GM19452 (cell line): Measurements from ENCODE around the gene SLC25A31.
A peak's percentile ranks its signal among the peaks of the same experiment; 100 is the strongest.

Source experiments
- ATAC-seq: cut with Tn5 transposase; IDR thresholded peaks from one replicate; pipeline ENCODE4 v1.9.1; 2021; ENCODE audit not compliant: unreplicated experiment

The SLC25A31 gene

DNA sequence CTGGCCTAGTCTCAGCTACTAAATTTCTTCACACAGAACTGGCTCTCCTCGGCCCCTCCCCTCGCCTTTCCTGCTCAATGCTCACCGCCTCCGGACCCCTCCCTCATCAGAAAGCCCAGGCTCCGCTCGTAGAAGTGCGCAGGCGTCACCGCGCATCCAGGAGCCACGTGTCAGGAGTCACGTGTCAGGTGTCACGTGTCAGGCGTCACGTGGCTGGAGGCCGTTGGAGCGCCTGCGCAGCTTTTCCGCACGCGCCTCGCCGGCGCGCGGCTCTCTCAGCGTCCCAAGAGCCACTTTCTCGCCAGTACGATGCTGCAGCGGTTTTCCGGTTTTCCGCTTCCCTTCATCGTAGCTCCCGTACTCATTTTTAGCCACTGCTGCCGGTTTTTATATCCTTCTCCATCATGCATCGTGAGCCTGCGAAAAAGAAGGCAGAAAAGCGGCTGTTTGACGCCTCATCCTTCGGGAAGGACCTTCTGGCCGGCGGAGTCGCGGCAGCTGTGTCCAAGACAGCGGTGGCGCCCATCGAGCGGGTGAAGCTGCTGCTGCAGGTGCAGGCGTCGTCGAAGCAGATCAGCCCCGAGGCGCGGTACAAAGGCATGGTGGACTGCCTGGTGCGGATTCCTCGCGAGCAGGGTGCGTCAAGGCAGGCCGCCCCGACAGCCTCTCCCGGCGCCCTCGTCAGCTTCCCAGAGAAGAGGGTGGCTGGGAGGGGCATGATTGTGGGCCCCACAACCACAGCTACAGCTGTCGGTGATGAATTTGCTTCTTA is at the start of gene SLC25A31:
SLC25A31 (plus strand) TSS at position 259 of the 772 bp plus-strand sequence; CDS start at position 405, 146 bp downstream.
- ATAC-seq: no peak

DNA sequence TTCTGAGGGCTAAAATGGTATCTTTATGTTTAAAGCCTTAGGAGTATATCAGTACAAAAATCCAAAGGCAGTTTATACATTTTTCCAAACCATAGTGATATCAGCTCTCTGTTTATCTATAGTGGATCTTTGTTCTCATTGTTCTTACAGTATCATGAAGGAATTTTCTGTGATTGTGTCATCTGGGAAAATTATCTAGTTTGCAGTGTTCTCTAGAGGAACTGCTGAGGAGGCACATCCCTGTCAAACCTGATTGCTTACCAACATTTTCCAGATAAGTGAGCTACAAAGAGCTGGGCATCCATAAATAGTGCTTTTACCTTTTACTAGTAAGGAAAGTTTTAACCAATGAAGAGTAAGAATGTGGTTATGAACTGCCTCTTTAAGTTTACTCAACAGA is 44.9 kb upstream of the SLC25A31 start:
- no peak for ATAC-seq

DNA sequence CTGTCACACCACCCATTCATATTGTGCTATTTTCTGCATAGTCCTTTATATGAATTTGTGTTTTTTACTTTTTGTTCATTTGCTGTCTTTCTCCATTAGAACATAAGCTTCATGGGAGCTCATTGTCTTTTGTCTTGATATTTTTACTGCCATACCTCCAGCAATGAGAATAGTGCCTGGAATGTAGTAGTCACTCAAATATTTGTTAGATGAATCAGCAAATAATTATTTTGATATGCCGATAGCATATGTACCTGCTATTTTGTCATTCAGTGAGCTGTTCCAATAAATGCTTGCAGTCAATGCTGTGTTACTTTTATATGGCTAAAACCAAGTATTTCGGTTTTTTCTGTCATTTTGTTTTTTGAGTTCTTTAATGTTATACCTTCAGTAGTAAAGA is 43.5 kb upstream of the SLC25A31 start:
- no peak for ATAC-seq

DNA sequence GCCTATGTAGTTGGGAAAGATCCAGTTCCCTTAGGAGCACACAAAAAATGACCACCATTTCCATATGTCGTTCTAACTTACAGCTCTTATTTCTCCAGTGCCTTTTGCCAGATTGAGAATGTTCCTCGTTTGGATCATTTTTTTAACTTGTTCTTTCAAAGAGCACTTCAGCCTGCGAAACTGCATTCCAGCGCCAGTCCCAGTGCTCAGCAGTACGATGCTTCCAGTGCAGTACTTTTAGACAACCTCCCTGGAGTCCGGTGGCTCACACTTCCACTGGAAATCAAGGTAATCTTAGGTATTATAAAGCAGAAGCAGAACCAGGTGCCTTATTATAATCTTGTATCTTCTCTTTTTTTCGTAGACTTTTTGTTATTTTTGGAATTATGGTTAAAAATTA is 42.6 kb upstream of the SLC25A31 start:
- ATAC-seq: no peak

GRCh38 chr4:127698789-127699200 is 31.4 kb upstream of the SLC25A31 start:
- peak; percentile 100 for ATAC-seq

DNA sequence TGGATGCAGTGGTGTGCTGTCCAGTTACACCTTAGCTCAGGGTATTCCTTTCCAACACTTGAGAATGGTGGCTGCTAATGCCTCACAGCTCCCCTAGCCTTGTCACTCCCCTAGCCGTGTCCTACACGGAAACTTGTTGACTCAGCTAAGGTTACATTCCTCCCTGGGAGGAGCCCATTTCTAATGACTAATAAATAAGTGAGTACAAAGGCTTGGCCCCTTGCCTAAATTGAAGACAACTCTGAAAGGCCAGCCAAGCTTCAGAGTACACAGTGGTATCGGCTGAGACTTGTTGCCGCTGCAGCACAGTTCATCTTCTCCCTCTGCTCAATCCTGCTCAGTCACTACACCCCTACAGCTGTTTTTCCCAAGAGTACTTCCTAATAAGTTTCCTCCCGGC is 21.2 kb upstream of the SLC25A31 start:
- no peak for ATAC-seq

DNA sequence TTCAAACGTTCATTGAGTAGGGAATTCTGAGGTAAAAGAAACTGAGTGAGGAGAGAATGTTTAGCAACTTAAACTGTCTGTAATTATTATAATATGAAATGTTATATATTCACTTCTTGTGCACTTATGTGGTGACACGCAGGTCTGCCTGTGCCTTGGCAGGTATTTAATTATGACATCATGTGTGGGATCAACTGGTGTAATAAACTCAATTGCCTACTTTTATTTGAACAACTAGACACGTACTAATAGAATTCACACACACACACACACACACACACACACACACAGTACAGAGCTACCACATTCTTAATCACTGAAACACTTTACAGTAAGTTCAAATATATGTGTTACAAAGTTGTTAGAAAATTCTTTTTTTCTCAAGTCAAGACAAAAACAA is 20.7 kb upstream of the SLC25A31 start:
- no peak for ATAC-seq

DNA sequence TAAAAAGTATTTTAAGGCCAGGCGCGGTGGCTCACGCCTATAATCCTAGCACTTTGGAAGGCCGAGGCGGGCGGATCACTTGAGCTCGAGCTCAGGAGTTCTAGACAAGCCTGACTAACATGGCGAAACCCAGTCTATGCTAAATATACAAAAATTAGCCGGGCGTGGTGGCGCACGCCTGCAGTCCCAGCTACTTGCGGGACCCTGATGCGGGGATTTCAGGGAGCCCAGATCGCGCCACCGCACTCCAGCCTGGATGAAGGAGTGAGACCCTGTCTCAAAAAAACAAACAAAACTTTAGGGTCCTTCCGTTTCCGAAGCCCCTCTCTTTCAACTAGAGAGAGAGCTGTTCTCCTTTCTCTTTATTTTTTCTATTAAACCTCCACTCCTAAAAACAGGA is 1.2 kb downstream of the SLC25A31 start:
- ATAC-seq: no peak

- ATAC-seq: peak; percentile 87
Measured at GRCh38 chr4:127732623-127733328, 2.6 kb downstream of the SLC25A31 start.

- ATAC-seq: no peak
Measured at GRCh38 chr4:127734976-127735375, 4.8 kb downstream of the SLC25A31 start.

DNA sequence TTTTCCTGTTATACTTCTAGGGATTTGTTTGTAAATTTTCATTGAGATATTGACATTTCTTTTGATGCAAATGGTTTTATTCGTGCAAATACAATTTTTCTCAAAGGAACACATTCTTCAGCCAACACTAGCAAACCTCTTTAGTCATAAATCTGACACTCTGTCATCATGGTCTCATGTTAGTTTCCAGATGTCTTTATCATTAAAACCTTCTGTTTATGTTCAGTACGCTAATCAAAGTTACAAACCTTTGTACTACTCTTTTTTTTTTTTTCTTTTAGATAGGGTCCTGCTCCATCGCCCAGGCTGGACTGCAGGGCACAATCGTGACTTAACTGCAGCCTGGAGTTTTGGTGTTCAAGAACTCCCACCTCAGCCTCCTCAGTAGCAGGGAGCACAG is 7.1 kb downstream of the SLC25A31 start:
- ATAC-seq: no peak

DNA sequence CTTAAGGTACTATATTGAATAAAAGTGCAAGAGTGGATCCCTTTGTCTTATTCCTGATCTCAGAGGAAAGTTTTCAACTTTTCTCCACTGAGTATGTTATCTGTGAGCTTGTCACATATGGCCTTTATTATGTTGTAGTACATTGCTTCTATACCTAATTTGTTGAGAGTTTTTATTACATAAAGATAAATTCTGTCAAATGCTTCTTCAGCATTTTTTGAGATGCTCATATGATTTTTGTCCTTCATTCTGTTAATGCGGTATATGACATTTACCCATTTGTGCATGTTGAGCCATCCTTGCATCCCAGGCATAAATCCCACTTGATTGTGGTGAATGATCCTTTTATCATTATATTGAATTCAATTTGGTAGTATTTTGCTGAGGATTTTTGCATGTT is 11.0 kb downstream of the SLC25A31 start:
- no peak for ATAC-seq

- no peak for ATAC-seq
Measured at GRCh38 chr4:127747883-127748282, 17.7 kb downstream of the SLC25A31 start.

DNA sequence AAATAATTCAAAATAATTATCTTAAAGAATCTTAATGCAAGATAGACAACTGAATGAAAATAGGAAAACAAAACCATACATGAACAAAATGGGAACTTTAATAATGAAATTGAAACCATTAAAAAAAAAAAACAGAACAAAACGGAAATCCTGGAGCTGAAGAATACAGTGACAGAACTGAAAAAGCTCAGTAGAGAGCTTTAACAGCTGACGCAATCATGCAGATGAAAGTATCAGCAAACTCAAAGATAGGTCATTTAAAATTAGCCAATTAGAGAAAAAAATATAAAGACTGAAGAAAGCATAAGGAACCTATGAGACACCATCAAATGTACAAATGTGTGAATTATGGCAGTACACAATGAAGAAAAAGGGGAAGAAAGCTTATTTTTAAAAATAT is 18.8 kb downstream of the SLC25A31 start:
- no peak for ATAC-seq

GRCh38 chr4:127756906-127757305 is 26.7 kb downstream of the SLC25A31 start:
- ATAC-seq: no peak

- ATAC-seq: peak; percentile 90
Measured at GRCh38 chr4:127759228-127759820, 29.1 kb downstream of the SLC25A31 start.

DNA sequence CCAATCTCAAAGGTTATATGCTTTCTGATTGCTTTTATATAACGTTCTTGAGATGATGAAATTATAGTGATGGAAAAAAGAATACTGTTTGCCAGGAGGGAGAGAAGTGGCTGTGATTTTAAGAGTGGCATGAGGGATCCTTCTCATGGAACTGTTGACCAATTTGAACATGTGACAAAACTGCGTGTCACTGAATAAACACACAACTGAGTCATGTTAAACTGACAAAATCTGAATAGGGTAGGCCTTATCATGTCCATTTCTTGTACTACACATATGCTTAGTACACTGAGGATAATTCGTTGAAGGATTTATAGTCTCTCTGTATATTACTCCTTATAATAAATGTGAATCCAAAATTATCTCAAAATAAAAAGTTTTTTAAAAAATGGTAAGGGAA is 29.7 kb downstream of the SLC25A31 start:
- ATAC-seq: peak; percentile 10

DNA sequence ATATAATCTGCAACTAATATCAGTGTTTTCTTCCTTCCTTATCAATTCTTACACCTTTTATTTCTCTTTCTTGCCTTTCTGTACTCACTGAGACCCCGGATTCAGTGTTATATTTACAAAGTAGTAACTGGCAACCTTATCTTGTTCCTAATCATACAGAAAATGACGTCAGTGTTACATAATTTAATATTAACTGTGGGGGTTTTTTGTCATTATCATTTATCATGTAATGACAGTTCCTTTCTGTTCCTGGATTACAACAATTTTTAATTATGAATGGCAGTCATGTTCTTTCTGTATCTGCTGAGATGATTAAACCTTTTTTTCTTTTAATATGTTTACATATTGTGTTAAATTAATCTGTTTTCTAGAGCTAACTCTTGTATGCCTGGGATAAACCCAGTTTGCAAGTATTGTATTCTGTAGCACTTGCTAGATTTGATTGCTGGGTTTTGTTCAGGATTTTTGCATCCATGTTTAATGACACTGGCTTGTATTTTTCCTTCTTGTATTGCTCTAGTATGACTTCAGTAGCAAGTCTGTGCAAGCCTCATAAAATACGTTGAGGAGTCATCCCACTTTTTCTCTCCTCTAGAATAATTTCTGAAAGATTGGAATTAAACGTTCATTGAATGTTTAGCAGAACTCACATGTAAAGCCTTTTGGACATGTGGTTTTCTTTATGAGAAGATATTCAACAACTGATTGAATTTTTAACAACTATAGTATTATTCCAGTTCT is 41.5 kb downstream of the SLC25A31 start:
- ATAC-seq: no peak

DNA sequence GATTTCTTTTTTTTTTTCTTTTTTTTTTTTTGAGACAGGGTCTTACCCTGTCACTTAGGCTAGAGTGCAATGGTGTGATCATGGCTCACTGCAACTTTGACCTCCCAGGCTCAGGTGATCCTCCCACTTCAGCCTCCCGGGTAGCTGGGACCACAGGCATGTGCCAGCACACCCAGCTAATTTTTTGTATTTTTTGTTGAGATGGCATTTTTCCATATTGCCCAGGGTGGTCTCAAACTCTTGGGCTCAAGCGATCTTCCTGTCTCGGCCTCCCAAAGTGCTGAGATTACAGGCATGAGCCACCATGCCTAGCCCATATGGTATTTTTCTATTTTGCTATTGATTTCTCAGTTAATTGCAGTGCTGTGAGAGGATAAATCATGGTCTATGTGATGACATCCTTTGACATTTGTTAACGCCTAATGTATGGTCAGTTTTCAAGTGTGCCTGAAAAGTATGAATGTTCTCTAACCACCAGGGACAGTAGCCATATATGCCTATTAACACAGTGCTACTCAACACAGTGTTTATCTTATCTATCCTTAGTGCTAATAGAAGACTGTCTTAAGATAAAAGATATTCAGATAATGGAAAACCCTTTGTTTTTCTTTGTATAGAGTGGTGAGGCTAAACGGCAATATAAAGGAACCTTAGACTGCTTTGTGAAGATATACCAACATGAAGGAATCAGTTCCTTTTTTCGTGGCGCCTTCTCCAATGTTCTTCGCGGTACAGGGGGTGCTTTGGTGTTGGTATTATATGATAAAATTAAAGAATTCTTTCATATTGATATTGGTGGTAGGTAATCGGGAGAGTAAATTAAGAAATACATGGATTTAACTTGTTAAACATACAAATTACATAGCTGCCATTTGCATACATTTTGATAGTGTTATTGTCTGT is 42.8 kb downstream of the SLC25A31 start:
- ATAC-seq: no peak

GRCh38 chr4:127775843-127776242 is 45.6 kb downstream of the SLC25A31 start:
- ATAC-seq: no peak
